Peyer's patch (tissue), 4 donors: Measurements from ENCODE around the gene CNOT4. TPM values are rescaled to one million over a fixed set of nuclear protein-coding genes. Genes with fewer than 3 reads are reported as not detected.

Experiments
- DNase-seq, 3 donors: peaks; one replicate each; pipeline ENCODE4 v3.0.0-alpha.2; 2017 to 2019
- H3K27ac ChIP-seq, 4 donors: fragments of 200-600 bp; sonication (generic); one replicate each; pipeline ENCODE4 v1.5.1; 2016 to 2019
- H3K27me3 ChIP-seq, 2 donors: fragments of 200-600 bp; sonication (generic); one replicate each; pipeline ENCODE4 v1.5.1; 2019
- H3K36me3 ChIP-seq, 3 donors: fragments of 200-600 bp; sonication (generic); one replicate each; pipeline ENCODE4 v1.5.1; 2016 to 2019
- H3K4me1 ChIP-seq, 4 donors: fragments of 200-600 bp; sonication (generic); one replicate each; pipeline ENCODE4 v1.5.1; 2016 to 2019
- H3K4me3 ChIP-seq, 4 donors: fragments of 200-600 bp; sonication (generic); 1 replicate in 3 of 4; 2 replicates in 1 of 4; pipeline ENCODE4 v1.5.1; 2016 to 2019; ENCODE audit warnings: mild to moderate bottlenecking in 1 of 4
- H3K9me3 ChIP-seq, 4 donors: fragments of 200-600 bp; sonication (generic); one replicate each; pipeline ENCODE4 v1.5.1; 2016 to 2019; ENCODE audit warnings: mild to moderate bottlenecking in 1 of 4
- CTCF ChIP-seq, 6 experiments: fragments of 450-650 bp in 4 of 6; fragments of 200-600 bp in 2 of 6; sonication (generic) in 1 of 6; IDR thresholded peaks; one replicate each; pipeline ENCODE4 v1.5.1; 2017 to 2019; ENCODE audit warnings: antibody characterized with exemption in 6 of 6, mild to moderate bottlenecking in 3 of 6, moderate library complexity in 1 of 6
- POLR2A ChIP-seq, 2 donors: fragments of 450-650 bp; IDR thresholded peaks; one replicate each; pipeline ENCODE4 v1.5.1; 2017; ENCODE audit warnings: antibody characterized with exemption in 2 of 2, mild to moderate bottlenecking in 2 of 2, moderate library complexity in 2 of 2
- total RNA-seq, 4 donors: library from RNA; depleted of rRNA; stranded (reverse); fragments of >200 nt; gene quantifications; one replicate each; pipeline ENCODE4 v1.1.0, GENCODE V29; 2016

Gene CNOT4
- total RNA-seq, 4 donors from 2014 or later: 20.2 to 35.5 (median 24.1) TPM

- DNase-seq: no peak
- Histone ChIP-seq H3K36me3 (no peaks in the 10 kb centered on the region), H3K27ac (no peak overlapping the region), H3K27me3 (no peaks in the 10 kb centered on the region), H3K4me1 (no peaks in the 10 kb centered on the region), H3K9me3 (no peaks in the 10 kb centered on the region), H3K4me3 (no peak overlapping the region)
- TF ChIP-seq POLR2A (IDR thresholded peaks at IDR 0.05): no peak
- TF ChIP-seq CTCF (IDR thresholded peaks at IDR 0.05): no peak
Observed at GRCh38 chr7:135466442-135467206, 43.3 kb downstream of the CNOT4 start.

- H3K4me1 ChIP-seq: no peaks in the 10 kb centered on the region
- H3K27me3 ChIP-seq: no peaks in the 10 kb centered on the region
- no peak for DNase-seq
- H3K36me3 ChIP-seq: no peaks in the 10 kb centered on the region
- H3K4me3 ChIP-seq: no peak overlapping the region
- TF ChIP-seq POLR2A (IDR thresholded peaks at IDR 0.05) (no peak), CTCF (IDR thresholded peaks at IDR 0.05) (no peak)
- H3K9me3 ChIP-seq: no peaks in the 10 kb centered on the region
- no peak overlapping the region for H3K27ac ChIP-seq
Observed at GRCh38 chr7:135463908-135464307, 46.0 kb downstream of the CNOT4 start.

- no peak overlapping the region for H3K27ac ChIP-seq
- no peaks in the 10 kb centered on the region for H3K9me3 ChIP-seq
- no peaks in the 10 kb centered on the region for H3K36me3 ChIP-seq
- no peaks in the 10 kb centered on the region for H3K4me1 ChIP-seq
- H3K4me3 ChIP-seq: no peak overlapping the region
- no peak for DNase-seq
- TF ChIP-seq POLR2A (IDR thresholded peaks at IDR 0.05) (no peak), CTCF (IDR thresholded peaks at IDR 0.05) (no peak)
- H3K27me3 ChIP-seq: no peaks in the 10 kb centered on the region
Observed at GRCh38 chr7:135459951-135460567, 49.8 kb downstream of the CNOT4 start.

- no peaks in the 10 kb centered on the region for H3K4me1 ChIP-seq
- no peak overlapping the region for H3K27ac ChIP-seq
- no peak overlapping the region for H3K4me3 ChIP-seq
- no peak for DNase-seq
- TF ChIP-seq POLR2A (IDR thresholded peaks at IDR 0.05) (no peak), CTCF (IDR thresholded peaks at IDR 0.05) (no peak)
- no peaks in the 10 kb centered on the region for H3K27me3 ChIP-seq
- H3K36me3 ChIP-seq: no peaks in the 10 kb centered on the region
- no peaks in the 10 kb centered on the region for H3K9me3 ChIP-seq
Observed at GRCh38 chr7:135459076-135459475, 50.8 kb downstream of the CNOT4 start.

- H3K4me3 ChIP-seq: no peak overlapping the region
- H3K27ac ChIP-seq: no peak overlapping the region
- no peak for DNase-seq
- H3K9me3 ChIP-seq: no peaks in the 10 kb centered on the region
- no peaks in the 10 kb centered on the region for H3K27me3 ChIP-seq
- H3K36me3 ChIP-seq: no peaks in the 10 kb centered on the region
- no peaks in the 10 kb centered on the region for H3K4me1 ChIP-seq
- TF ChIP-seq CTCF (IDR thresholded peaks at IDR 0.05) (no peak), POLR2A (IDR thresholded peaks at IDR 0.05) (no peak)
Observed at GRCh38 chr7:135454060-135454459, 55.8 kb downstream of the CNOT4 start.
